ENCODE results near the gene MS4A14. TPM values are rescaled to one million over a fixed set of nuclear protein-coding genes. Genes with fewer than 3 reads are reported as not detected.
"Not testable (repeated sequence)": the region's sequence is repeated elsewhere in the genome, so short reads cannot be mapped to it uniquely, and the experiment has no call there.

Gene MS4A14
- total RNA-seq, 1 experiment from 2014 or later = not detected

DNA sequence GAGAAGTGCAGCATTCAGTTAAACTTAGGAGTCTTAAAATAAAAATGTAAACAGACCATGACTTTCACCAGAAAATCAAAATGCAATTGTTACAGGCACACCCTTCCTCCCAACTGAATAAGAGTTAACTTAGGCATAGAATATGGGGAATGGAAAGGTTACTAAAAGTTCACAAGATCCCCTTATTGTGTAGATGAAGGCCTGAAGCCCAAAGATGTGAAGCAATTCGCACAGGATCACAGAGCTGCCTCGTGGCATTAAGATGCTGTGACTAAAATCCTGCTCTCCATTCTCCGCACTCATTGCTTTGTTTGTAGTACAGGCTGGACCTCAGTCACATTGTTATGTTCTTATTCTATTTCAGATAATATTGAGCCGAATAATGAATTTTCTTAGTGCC, 37.1 kb downstream of the MS4A14 start:
- no TSS peak for BruUV-seq (replicated peaks)
- no peaks in the 10 kb centered on the region for H4K20me1 ChIP-seq (ENCODE audit: insufficient read depth)
- ChIA-PET POLR2A (ENCODE audit: unreplicated experiment) (no interaction called here), CTCF (no interaction called here)
- H3K4me2 ChIP-seq = no peak overlapping the region
- no peaks in the 10 kb centered on the region for H3K4me1 ChIP-seq (replicated peaks; ENCODE audit: insufficient read depth)
- H3K9me2 ChIP-seq (ENCODE audit: insufficient read depth) = no peaks in the 10 kb centered on the region
- TF ChIP-seq EZH2 (IDR thresholded peaks at IDR 0.05; ENCODE audit: low read depth) = no peak
- TF ChIP-seq, protein P1, sequence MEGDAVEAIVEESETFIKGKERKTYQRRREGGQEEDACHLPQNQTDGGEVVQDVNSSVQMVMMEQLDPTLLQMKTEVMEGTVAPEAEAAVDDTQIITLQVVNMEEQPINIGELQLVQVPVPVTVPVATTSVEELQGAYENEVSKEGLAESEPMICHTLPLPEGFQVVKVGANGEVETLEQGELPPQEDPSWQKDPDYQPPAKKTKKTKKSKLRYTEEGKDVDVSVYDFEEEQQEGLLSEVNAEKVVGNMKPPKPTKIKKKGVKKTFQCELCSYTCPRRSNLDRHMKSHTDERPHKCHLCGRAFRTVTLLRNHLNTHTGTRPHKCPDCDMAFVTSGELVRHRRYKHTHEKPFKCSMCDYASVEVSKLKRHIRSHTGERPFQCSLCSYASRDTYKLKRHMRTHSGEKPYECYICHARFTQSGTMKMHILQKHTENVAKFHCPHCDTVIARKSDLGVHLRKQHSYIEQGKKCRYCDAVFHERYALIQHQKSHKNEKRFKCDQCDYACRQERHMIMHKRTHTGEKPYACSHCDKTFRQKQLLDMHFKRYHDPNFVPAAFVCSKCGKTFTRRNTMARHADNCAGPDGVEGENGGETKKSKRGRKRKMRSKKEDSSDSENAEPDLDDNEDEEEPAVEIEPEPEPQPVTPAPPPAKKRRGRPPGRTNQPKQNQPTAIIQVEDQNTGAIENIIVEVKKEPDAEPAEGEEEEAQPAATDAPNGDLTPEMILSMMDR (conservative IDR thresholded peaks at IDR 0.05) = no peak
- no peaks in the 10 kb centered on the region for H3K9me3 ChIP-seq (ENCODE audit: insufficient read depth, low read depth)
- no peaks in the 10 kb centered on the region for H3K36me3 ChIP-seq (ENCODE audit: low read depth)
- intact Hi-C loops (cut with micrococcal nuclease; ENCODE audit: unreplicated experiment) = no loop called here
- H3K27ac ChIP-seq = no peak overlapping the region
- no peak for DNase-seq
- H3K4me3 ChIP-seq = no peak overlapping the region
- H3K79me2 ChIP-seq (ENCODE audit: low read depth) = no peaks in the 10 kb centered on the region
- H3K27me3 ChIP-seq (ENCODE audit: insufficient read depth, low read depth) = peaks cover 35% of the 10 kb centered on the region; the same call in 1 of the 2 replicates
- H2AFZ ChIP-seq = no peak overlapping the region
- no peaks in the 10 kb centered on the region for H3F3A ChIP-seq (ENCODE audit: insufficient read depth, low read depth)

DNA sequence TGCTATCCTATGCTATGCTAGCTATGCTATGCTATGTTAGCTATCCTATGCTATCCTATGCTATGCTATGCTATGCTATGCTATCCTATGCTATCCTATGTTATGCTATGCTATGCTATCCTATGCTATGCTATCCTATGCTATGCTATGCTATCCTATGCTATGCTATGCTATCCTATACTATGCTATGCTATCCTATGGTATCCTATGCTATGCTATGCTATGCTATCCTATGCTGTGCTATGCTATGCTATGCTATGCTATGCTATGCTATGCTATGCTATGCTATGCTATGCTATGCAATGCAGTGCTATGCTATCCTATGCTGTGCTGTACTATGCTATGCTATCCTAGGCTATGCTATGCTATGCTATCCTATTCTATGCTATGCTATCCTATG, 50.8 kb downstream of the MS4A14 start:
- H3K27me3 ChIP-seq (ENCODE audit: insufficient read depth, low read depth) = no peaks in the 10 kb centered on the region
- CTCF ChIA-PET = no interaction called here
- H3K4me3 ChIP-seq = no peak overlapping the region
- TF ChIP-seq, protein P1 (conservative IDR thresholded peaks at IDR 0.05) = no peak
- no peak for TF ChIP-seq EZH2 (IDR thresholded peaks at IDR 0.05; ENCODE audit: low read depth)
- no peaks in the 10 kb centered on the region for H3K36me3 ChIP-seq (ENCODE audit: low read depth)
- H2AFZ ChIP-seq = no peak overlapping the region
- no peaks in the 10 kb centered on the region for H3K9me3 ChIP-seq (ENCODE audit: insufficient read depth, low read depth)
- H3K27ac ChIP-seq = no peak overlapping the region
- no peaks in the 10 kb centered on the region for H3K79me2 ChIP-seq (ENCODE audit: low read depth)
- no peaks in the 10 kb centered on the region for H3K4me1 ChIP-seq (replicated peaks; ENCODE audit: insufficient read depth)
- POLR2A ChIA-PET (ENCODE audit: unreplicated experiment) = no interaction called here
- H4K20me1 ChIP-seq (ENCODE audit: insufficient read depth) = 0 out of 2 replicates have a peak, but pooled peaks cover 3% of the 10 kb centered on the region
- H3K9me2 ChIP-seq (ENCODE audit: insufficient read depth) = no peaks in the 10 kb centered on the region
- H3F3A ChIP-seq (ENCODE audit: insufficient read depth, low read depth) = no peaks in the 10 kb centered on the region
- intact Hi-C loops (cut with micrococcal nuclease; ENCODE audit: unreplicated experiment) = no loop called here
- DNase-seq = no peak
- BruUV-seq (replicated peaks) = no TSS peak
- no peak overlapping the region for H3K4me2 ChIP-seq

DNA sequence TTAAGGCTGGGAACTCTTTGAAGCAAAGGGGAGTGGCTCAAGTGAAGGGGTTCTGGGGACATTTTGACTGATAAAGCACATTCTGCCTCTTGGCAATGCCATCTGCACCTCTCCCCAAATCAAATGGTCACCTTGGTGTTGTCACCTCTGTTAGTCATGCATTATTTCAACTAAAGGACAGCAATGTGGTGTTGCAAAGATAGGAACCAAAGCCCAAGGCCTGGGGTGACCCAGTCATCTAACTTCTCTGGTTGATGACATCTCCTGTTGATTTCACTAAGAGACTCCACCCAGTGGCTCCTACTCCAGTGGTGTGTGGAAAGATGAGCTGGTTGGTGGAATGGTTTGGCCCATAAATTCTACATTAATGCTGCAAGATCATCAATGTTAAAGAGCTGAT, 51.6 kb downstream of the MS4A14 start:
- BruUV-seq (replicated peaks) = no TSS peak
- H3K9me3 ChIP-seq (ENCODE audit: insufficient read depth, low read depth) = no peaks in the 10 kb centered on the region

DNA sequence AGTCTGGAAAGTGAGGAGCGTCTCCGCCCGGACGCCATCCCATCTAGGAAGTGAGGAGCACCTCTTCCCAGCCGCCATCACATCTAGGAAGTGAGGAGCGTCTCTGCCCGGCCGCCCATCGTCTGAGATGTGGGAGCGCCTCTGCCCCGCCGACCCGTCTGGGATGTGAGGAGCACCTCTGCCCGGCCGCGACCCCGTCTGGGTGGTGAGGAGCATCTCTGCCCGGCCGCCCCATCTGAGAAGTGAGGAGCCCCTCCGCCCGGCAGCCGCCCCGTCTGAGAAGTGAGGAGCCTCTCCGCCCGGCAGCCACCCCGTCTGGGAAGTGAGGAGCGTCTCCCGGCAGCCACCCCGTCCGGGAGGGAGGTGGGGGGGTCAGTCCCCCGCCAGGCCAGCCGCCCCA, 54.9 kb downstream of the MS4A14 start:
- H3K27ac ChIP-seq; DNase-seq; CTCF ChIA-PET; H3K4me2 ChIP-seq; H3K9me2 ChIP-seq (ENCODE audit: insufficient read depth); H3K79me2 ChIP-seq (ENCODE audit: low read depth); POLR2A ChIA-PET (ENCODE audit: unreplicated experiment); BruUV-seq (replicated peaks); H3K4me3 ChIP-seq; H4K20me1 ChIP-seq (ENCODE audit: insufficient read depth); H3F3A ChIP-seq (ENCODE audit: insufficient read depth, low read depth); H3K4me1 ChIP-seq (replicated peaks; ENCODE audit: insufficient read depth); H3K9me3 ChIP-seq (ENCODE audit: insufficient read depth, low read depth); H3K36me3 ChIP-seq (ENCODE audit: low read depth); H3K27me3 ChIP-seq (ENCODE audit: insufficient read depth, low read depth); intact Hi-C loops (cut with micrococcal nuclease; ENCODE audit: unreplicated experiment); H2AFZ ChIP-seq: not testable (repeated sequence)

More for the DNA sequence above, 51.6 kb downstream of the MS4A14 start:
- H3F3A ChIP-seq (ENCODE audit: insufficient read depth, low read depth) = no peaks in the 10 kb centered on the region
- no peaks in the 10 kb centered on the region for H3K79me2 ChIP-seq (ENCODE audit: low read depth)
- no peak overlapping the region for H3K27ac ChIP-seq
- no peak overlapping the region for H2AFZ ChIP-seq
- ChIA-PET CTCF (no interaction called here), POLR2A (ENCODE audit: unreplicated experiment) (no interaction called here)
- H3K27me3 ChIP-seq (ENCODE audit: insufficient read depth, low read depth) = no peaks in the 10 kb centered on the region
- DNase-seq = no peak
- TF ChIP-seq EZH2 (IDR thresholded peaks at IDR 0.05; ENCODE audit: low read depth) = no peak
- TF ChIP-seq, protein P1 (conservative IDR thresholded peaks at IDR 0.05) = no peak
- no peaks in the 10 kb centered on the region for H3K36me3 ChIP-seq (ENCODE audit: low read depth)
- no peak overlapping the region for H3K4me3 ChIP-seq
- H4K20me1 ChIP-seq (ENCODE audit: insufficient read depth) = 0 out of 2 replicates have a peak, but pooled peaks cover 3% of the 10 kb centered on the region
- no peaks in the 10 kb centered on the region for H3K9me2 ChIP-seq (ENCODE audit: insufficient read depth)
- H3K4me2 ChIP-seq = no peak overlapping the region
- intact Hi-C loops (cut with micrococcal nuclease; ENCODE audit: unreplicated experiment) = no loop called here
- no peaks in the 10 kb centered on the region for H3K4me1 ChIP-seq (replicated peaks; ENCODE audit: insufficient read depth)
